Fibroblast of skin of right quadriceps (primary cell): ENCODE results near the gene NACC2.

Experiments
- DNase-seq: peaks from one replicate; pipeline ENCODE4 v3.0.0-alpha.2; 2013

Gene NACC2

GRCh38 chr9:136020206-136020605, 74.9 kb downstream of the NACC2 start:
- no peak for DNase-seq

- DNase-seq, result no peak
Observed at GRCh38 chr9:136019681-136020060, 75.4 kb downstream of the NACC2 start.

- no peak for DNase-seq
Observed at GRCh38 chr9:136019041-136019680, 75.9 kb downstream of the NACC2 start.

- DNase-seq, result no peak
Observed at GRCh38 chr9:136018257-136019031, 76.6 kb downstream of the NACC2 start.

- no peak for DNase-seq
Observed at GRCh38 chr9:136017289-136018190, 77.5 kb downstream of the NACC2 start.

- no peak for DNase-seq
Observed at GRCh38 chr9:136016572-136017288, 78.4 kb downstream of the NACC2 start.

- DNase-seq, result no peak
Observed at GRCh38 chr9:136015656-136016571, 79.2 kb downstream of the NACC2 start.

GRCh38 chr9:136014924-136015633, 80.0 kb downstream of the NACC2 start:
- no peak for DNase-seq

- DNase-seq, result no peak
Observed at GRCh38 chr9:136014147-136014923, 80.8 kb downstream of the NACC2 start.

GRCh38 chr9:136013524-136014034, 81.5 kb downstream of the NACC2 start:
- DNase-seq, result no peak

GRCh38 chr9:136013116-136013515, 82.0 kb downstream of the NACC2 start:
- no peak for DNase-seq

- no peak for DNase-seq
Observed at GRCh38 chr9:136012651-136013050, 82.4 kb downstream of the NACC2 start.

GRCh38 chr9:136011703-136012496, 83.2 kb downstream of the NACC2 start:
- DNase-seq, result peak; percentile 32

GRCh38 chr9:136011376-136011702, 83.8 kb downstream of the NACC2 start:
- no peak for DNase-seq

- DNase-seq, result no peak
Observed at GRCh38 chr9:136010615-136011361, 84.3 kb downstream of the NACC2 start.

GRCh38 chr9:136010176-136010575, 84.9 kb downstream of the NACC2 start:
- DNase-seq, result no peak

- no peak for DNase-seq
Observed at GRCh38 chr9:136009516-136009915, 85.6 kb downstream of the NACC2 start.

- DNase-seq, result no peak
Observed at GRCh38 chr9:136008693-136008997, 86.4 kb downstream of the NACC2 start.
